HG02759 (cell line): ENCODE measurements around the gene OR5AS1.
"Not testable (repeated sequence)": the region's sequence is repeated elsewhere in the genome, so short reads cannot be mapped to it uniquely, and the experiment has no call there.

Experiments used
- ATAC-seq: cut with Tn5 transposase; IDR thresholded peaks from one replicate; pipeline ENCODE4 v1.9.1; 2021; ENCODE audit warnings: mild to moderate bottlenecking, moderate library complexity; ENCODE audit not compliant: unreplicated experiment

OR5AS1 gene

DNA sequence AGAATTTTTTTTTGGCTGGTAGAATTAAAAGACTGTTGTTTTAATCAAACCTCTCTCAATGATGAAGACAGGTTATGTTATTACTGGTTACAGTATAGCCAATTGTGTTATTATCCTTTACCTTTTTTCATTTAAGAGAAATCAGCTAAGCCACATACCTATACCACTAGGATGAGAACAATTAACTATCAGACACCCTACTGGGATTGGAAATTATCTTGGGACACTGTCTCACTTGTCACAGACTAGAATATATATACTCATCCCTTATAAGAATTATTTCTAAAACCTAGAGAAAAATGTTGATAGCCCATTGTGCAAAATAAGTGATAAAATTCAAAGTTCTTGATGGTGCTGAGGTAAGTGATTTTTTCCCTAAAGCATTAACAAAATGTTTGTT lies at the start of gene OR5AS1:
OR5AS1 (plus strand) TSS at position 301 of the 400 bp plus-strand sequence. CDS start 2,765 bp downstream, outside the sequence.
- no peak for ATAC-seq

DNA sequence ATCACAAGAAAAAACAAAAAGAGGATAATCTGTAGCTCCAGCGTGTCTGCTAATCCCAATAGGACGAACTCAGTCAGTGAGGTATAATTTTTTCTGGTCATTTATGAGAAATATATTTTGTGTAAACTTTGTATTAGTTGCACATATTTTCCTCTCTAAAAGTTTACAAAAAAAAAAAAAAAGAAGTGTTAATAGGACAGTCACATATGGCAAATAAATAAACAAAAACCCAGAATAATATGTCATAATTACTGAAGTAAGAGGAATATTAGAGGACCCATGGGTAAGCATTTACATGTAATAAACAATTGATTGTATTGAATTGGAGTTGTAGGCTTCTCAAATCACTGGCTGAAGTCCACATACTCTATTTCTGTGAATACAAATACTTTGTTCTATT lies 32.9 kb upstream of the OR5AS1 start, which contains the start of gene OR5F1:
OR5F1 (minus strand) TSS at position 101 of the 400 bp plus-strand sequence; CDS start at position 101, 0 bp downstream.
- no peak for ATAC-seq

DNA sequence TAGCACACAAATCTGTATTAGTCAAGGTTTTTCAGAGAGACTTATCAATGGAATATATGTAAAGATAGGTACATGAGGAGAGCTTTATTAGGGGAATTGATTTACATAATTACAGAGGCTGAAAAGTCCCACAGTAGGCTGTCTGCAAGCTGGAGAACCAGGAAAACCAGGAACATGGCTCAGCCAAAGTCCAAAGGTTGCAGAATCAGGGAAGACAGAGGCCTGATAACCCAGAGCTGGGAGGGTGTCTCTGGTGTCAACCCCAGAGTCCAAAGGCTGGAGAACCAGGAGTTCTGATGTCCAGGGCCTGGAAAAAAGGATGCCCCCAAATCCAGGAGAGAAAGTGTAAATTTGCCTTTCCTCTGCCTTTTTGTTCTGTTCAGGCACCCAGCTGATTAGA lies 16.7 kb upstream of the OR5AS1 start:
- no peak for ATAC-seq

DNA sequence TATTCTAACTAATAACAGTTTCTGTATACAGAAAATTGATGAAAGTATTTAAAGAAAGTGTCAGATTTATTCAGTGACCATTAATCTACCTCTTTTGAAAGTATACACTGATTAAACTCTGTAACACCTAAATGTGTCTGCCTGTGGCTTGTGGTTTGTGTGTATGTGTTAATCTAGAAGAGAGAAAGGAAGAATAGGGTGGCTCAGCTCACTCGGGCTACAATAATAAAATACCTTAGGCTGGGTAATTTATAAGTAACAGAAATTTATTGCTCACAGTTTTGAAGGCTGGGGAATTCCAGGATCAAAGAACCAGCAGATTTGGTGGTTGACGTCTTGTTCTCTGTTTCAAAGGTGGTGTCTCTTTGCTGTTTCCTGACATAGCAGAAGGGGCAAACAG lies 13.6 kb upstream of the OR5AS1 start:
- ATAC-seq, result no peak

DNA sequence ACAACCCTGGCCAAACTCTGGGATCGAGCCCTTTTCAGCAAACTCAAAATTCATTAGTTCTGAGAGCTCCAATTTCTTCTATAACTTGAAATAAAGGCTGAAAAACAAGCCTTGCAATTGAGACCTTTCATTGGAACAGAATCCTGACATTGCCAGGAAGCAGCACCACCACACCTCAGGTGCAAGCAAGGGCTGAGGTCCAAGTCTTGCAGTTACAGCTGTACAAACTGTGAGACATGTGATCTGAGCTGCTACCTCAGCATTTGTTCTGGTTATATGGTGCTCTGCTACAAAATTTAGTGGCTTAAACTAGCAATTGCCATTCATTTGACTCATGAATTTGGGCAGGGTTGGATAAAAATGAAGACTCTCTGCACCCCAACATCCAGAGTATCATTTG lies 18.1 kb downstream of the OR5AS1 start:
- ATAC-seq, result no peak

DNA sequence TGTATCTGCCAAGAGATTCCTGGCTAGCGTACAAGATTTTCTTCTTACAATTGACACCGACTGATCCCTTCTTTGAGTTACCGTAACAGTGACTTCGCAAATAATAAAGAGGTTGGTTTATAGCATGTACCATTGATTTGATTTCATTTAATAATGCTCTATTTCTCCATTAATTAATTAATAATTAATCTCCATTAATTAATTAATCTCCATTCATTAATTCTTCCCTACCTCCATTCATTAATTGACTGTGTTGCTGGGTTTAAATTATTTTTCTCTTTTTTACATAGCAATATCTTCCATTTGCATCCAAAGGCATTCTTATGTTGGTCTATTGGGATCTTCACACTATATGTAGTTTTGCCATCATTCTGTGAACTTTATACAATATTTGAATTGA lies 21.0 kb downstream of the OR5AS1 start:
- no peak for ATAC-seq

DNA sequence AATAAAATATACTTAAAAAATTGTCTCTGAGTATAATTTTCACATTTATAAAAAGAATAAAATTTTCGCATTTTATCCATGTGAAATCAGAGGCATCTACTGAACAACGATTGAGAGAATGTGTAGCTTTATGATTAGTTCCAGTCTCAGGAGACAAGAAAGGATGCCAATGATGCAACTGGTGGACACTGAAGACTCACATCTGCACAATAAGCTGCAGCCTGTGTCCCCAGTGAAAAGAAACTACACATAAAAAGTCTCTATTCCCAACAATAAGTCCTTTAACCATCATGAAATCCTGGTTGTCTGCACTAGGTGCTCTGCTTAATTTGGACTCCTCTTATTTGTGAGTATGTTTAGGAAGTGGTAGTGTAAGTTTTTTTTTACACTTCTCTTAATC lies 22.0 kb downstream of the OR5AS1 start:
- no peak for ATAC-seq

DNA sequence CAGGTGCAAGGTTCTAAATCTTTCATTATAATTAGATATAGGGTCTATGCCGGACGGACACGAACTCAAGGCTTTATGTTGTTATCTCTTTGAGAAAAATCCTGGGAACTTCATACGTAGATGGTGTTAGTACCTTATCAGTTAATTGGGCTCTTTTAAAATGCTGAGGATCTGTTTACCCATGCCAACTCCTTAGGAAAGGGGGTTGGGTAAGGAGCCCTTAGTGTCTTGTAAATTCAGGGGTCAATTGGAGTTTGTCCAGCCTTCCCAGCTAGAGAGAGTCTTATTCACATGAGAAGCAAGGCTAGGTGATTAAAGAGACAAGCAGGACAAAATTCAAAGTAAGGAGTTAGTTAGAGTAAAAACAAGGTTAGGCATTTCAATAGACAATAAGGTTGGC lies 28.9 kb downstream of the OR5AS1 start:
- ATAC-seq, result not testable (repeated sequence)

DNA sequence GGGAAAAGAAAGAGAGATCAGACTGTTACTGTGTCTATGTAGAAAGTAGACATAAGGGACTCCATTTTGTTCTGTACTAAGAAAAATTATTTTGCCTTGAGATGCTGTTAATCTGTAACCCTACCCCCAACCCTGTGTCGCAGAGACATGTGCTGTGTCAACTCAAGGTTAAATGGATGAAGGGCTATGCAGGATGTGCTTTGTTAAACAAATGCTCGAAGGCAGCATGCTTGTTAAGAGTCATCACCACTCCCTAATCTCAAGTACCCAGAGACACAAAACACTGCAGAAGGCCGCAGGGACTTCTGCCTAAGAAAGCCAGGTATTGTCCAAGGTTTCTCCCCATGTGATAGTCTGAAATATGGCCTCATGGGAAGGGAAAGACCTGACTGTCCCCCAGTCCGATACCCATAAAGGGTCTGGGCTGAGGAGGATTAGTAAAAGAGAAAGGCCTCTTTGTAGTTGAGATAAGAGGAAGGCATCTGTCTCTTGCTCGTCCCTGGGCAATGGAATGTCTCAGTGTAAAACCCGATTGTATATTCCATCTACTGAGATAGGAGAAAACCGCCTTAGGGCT lies 30.3 kb downstream of the OR5AS1 start:
- not testable (repeated sequence) for ATAC-seq

DNA sequence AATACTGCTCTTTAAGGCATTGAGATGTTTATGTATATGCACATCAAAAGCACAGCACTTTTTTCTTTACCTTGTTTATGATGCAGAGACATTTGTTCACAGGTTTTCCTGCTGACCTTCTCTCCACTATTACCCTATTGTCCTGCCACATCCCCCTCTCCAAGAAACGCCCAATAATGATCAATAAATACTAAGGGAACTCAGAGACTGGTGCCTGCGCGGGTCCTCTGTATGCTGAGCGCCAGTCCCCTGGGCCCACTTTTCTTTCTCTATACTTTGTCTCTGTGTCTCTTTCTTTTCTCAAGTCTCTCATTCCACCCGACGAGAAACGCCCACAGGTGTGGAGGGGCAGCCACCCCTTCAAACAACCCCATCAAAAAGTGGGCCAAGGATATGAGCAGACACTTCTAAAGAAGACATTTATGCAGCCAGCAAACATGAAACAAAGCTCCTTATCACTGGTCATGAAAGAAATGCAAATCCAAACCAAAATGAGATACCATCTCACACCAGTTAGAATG lies 30.9 kb downstream of the OR5AS1 start:
- ATAC-seq, result not testable (repeated sequence)

DNA sequence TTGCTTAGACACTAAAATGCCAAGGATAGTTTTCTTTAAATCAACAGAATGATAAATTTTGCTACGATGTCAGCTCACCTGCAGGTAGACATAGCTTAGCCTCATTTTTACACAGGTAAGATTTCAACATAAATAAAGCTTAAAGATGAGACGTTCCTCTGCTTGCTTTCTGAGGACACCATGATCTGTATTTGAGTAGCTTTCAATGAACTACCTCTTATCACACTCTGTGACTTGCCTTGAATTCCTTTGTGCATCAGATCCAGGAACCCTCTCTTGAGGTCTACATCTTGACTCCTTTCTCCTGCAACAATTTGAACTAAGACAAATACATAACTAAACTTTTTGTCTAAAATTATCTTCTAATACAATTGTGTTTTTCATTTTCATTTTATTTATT lies 39.5 kb downstream of the OR5AS1 start:
- ATAC-seq, result no peak
